GM18517 (cell line): ENCODE results near the gene HDGFL3.

Experiments
- ATAC-seq: cut with Tn5 transposase; IDR thresholded peaks from one replicate; pipeline ENCODE4 v1.9.1; 2021; ENCODE audit warnings: mild to moderate bottlenecking, moderate library complexity; ENCODE audit not compliant: unreplicated experiment

The HDGFL3 gene

GRCh38 chr15:83129791-83130190 is 77.8 kb downstream of the HDGFL3 start:
- no peak for ATAC-seq

- ATAC-seq, result no peak
Measured at GRCh38 chr15:83127547-83128150, 80.0 kb downstream of the HDGFL3 start.

- ATAC-seq, result no peak
Measured at GRCh38 chr15:83123529-83123928, 84.1 kb downstream of the HDGFL3 start.

- ATAC-seq, result no peak
Measured at GRCh38 chr15:83119968-83120581, 87.5 kb downstream of the HDGFL3 start.

- ATAC-seq, result no peak
Measured at GRCh38 chr15:83118968-83119367, 88.7 kb downstream of the HDGFL3 start.

GRCh38 chr15:83118291-83118827 is 89.3 kb downstream of the HDGFL3 start:
- no peak for ATAC-seq

- ATAC-seq, result no peak
Measured at GRCh38 chr15:83115831-83116565, 91.6 kb downstream of the HDGFL3 start.

GRCh38 chr15:83115410-83115809 is 92.2 kb downstream of the HDGFL3 start:
- no peak for ATAC-seq

GRCh38 chr15:83114856-83115255 is 92.8 kb downstream of the HDGFL3 start:
- ATAC-seq, result no peak

GRCh38 chr15:83113881-83114674 is 93.5 kb downstream of the HDGFL3 start:
- no peak for ATAC-seq

- no peak for ATAC-seq
Measured at GRCh38 chr15:83112956-83113299, 94.7 kb downstream of the HDGFL3 start.

- no peak for ATAC-seq
Measured at GRCh38 chr15:83112233-83112955, 95.2 kb downstream of the HDGFL3 start.

- ATAC-seq, result no peak
Measured at GRCh38 chr15:83111149-83111548, 96.5 kb downstream of the HDGFL3 start.

GRCh38 chr15:83110381-83110780 is 97.2 kb downstream of the HDGFL3 start:
- no peak for ATAC-seq

GRCh38 chr15:83109532-83109931 is 98.1 kb downstream of the HDGFL3 start:
- ATAC-seq, result no peak

- ATAC-seq, result peak; percentile 77
Measured at GRCh38 chr15:83108266-83109219, 99.1 kb downstream of the HDGFL3 start.

- ATAC-seq, result no peak
Measured at GRCh38 chr15:83107841-83108181, 99.8 kb downstream of the HDGFL3 start.

- ATAC-seq, result no peak
Measured at GRCh38 chr15:83106994-83107840, 100.4 kb downstream of the HDGFL3 start, which contains the start of gene TM6SF1. Gene TM6SF1, plus strand, starts transcription at chr15:83107645. Its CDS starts 36 bp downstream, at chr15:83107681.

GRCh38 chr15:83105440-83105839 is 102.2 kb downstream of the HDGFL3 start:
- no peak for ATAC-seq
